Trophoblast cell (in vitro differentiated cells and primary cell): ENCODE measurements around the gene GAPDH.
"Not testable (repeated sequence)": the region's sequence is repeated elsewhere in the genome, so short reads cannot be mapped to it uniquely, and the experiment has no call there.

Source experiments
- DNase-seq, 2 donors: peaks; one replicate each; pipeline ENCODE4 v3.0.0-alpha.2; 2016
- H2AFZ ChIP-seq: 2 replicates; pipeline ENCODE4 v1.6.1; 2013; ENCODE audit warnings: low read length, moderate library complexity, mild to moderate bottlenecking; ENCODE audit not compliant: insufficient read depth, poor library complexity
- H2AK5ac ChIP-seq: 2 replicates; pipeline ENCODE4 v1.6.1; 2013; ENCODE audit warnings: mild to moderate bottlenecking, low read length
- H2BK120ac ChIP-seq: 2 replicates; pipeline ENCODE4 v1.6.1; 2013; ENCODE audit warnings: low read length, mild to moderate bottlenecking, moderate library complexity; ENCODE audit not compliant: insufficient read depth, poor library complexity
- H2BK12ac ChIP-seq: 2 replicates; pipeline ENCODE4 v1.6.1; 2013; ENCODE audit warnings: mild to moderate bottlenecking, low read length, moderate library complexity
- H2BK5ac ChIP-seq: 2 replicates; pipeline ENCODE4 v1.6.1; 2013; ENCODE audit warnings: low read length, low read depth, moderate library complexity, mild to moderate bottlenecking; ENCODE audit not compliant: poor library complexity
- H3K14ac ChIP-seq: 2 replicates; pipeline ENCODE4 v1.6.1; 2013; ENCODE audit warnings: mild to moderate bottlenecking, low read length
- H3K18ac ChIP-seq: 2 replicates; pipeline ENCODE4 v1.6.1; 2013; ENCODE audit warnings: mild to moderate bottlenecking, low read length
- H3K23ac ChIP-seq: 2 replicates; pipeline ENCODE4 v1.6.1; 2013; ENCODE audit warnings: low read length
- H3K27ac ChIP-seq: 2 replicates; pipeline ENCODE4 v1.5.1; 2013; ENCODE audit warnings: low read depth, mild to moderate bottlenecking, inconsistent platforms, low read length, moderate library complexity
- H3K27me3 ChIP-seq: 2 replicates; pipeline ENCODE4 v1.6.1; 2013; ENCODE audit warnings: inconsistent platforms, mild to moderate bottlenecking, low read length, moderate library complexity; ENCODE audit not compliant: insufficient read depth
- H3K36me3 ChIP-seq, 2 experiments: 1 replicate in 1 of 2; 2 replicates in 1 of 2; pipeline ENCODE4 v1.6.1; 2013; ENCODE audit warnings: low read length in 2 of 2, mild to moderate bottlenecking in 2 of 2, moderate library complexity in 1 of 2; ENCODE audit not compliant: insufficient read depth in 2 of 2, control insufficient read depth in 1 of 2
- H3K4ac ChIP-seq: 2 replicates; pipeline ENCODE4 v1.6.1; 2013; ENCODE audit warnings: low read depth, mild to moderate bottlenecking, low read length, moderate library complexity
- H3K4me1 ChIP-seq, 2 experiments: 1 replicate in 1 of 2; 2 replicates in 1 of 2; pipeline ENCODE4 v1.6.1; 2013; ENCODE audit warnings: low read length in 2 of 2, mild to moderate bottlenecking in 2 of 2, moderate library complexity in 1 of 2; ENCODE audit not compliant: insufficient read depth in 2 of 2, control insufficient read depth in 1 of 2
- H3K4me2 ChIP-seq: 2 replicates; pipeline ENCODE4 v1.6.1; 2013; ENCODE audit warnings: inconsistent platforms, mild to moderate bottlenecking, low read length, moderate library complexity
- H3K4me3 ChIP-seq: 2 replicates; pipeline ENCODE4 v1.5.1; 2013; ENCODE audit warnings: mild to moderate bottlenecking, low read depth, low read length, inconsistent platforms
- H3K79me1 ChIP-seq: one replicate; pipeline ENCODE4 v1.6.1; 2013; ENCODE audit warnings: low read length
- H3K79me2 ChIP-seq: 2 replicates; pipeline ENCODE4 v1.6.1; 2013; ENCODE audit warnings: low read length, mild to moderate bottlenecking; ENCODE audit not compliant: control insufficient read depth, insufficient read depth, poor library complexity
- H3K9ac ChIP-seq: 2 replicates; pipeline ENCODE4 v1.6.1; 2013; ENCODE audit warnings: mild to moderate bottlenecking, low read length
- H3K9me3 ChIP-seq: 2 replicates; pipeline ENCODE4 v1.6.1; 2013; ENCODE audit warnings: low read depth, mild to moderate bottlenecking, control low read depth, inconsistent platforms, low read length; ENCODE audit not compliant: insufficient read depth
- H4K12ac ChIP-seq: 2 replicates; pipeline ENCODE4 v1.6.1; 2013; ENCODE audit warnings: low read depth, mild to moderate bottlenecking, low read length, moderate library complexity
- H4K8ac ChIP-seq: 2 replicates; pipeline ENCODE4 v1.6.1; 2013; ENCODE audit warnings: low read depth, mild to moderate bottlenecking, low read length, moderate library complexity
- H4K91ac ChIP-seq: one replicate; pipeline ENCODE4 v1.6.1; 2013; ENCODE audit warnings: low read depth, mild to moderate bottlenecking, low read length, moderate library complexity
- WGBS: extraction: QIAGEN DNeasy Blood & Tissue Kit; methylation state at CpG from one replicate; pipeline ENCODE4 v1.1.7; 2013; ENCODE audit warnings: missing lambda C conversion rate; ENCODE audit not compliant: insufficient read length, insufficient coverage; ENCODE audit errors: extremely low coverage; 5-methylcytosine and 5-hydroxymethylcytosine counted together

Gene GAPDH

DNA sequence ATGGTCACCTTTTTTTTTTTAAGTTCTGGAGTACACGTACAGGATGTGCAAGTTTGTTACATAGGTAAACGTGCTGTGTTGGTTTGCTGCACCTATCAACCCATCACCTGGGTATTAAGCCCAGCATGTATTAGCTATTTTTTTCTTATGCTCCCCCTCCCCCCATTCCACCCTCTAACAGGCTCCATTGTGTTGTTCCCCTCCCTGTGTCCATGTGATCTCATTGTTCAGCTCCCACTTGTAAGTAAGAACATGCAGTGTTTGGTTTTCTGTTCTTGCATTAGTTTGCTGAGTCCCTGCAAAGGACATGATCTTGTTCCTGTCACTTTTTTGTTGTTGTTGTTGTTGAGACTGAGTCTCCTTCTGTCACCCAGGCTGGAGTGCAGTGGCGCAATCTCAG lies 37.0 kb upstream of the GAPDH start:
- not testable (repeated sequence) for H2AK5ac ChIP-seq, H3K4me1 ChIP-seq, H4K8ac ChIP-seq, H4K91ac ChIP-seq, H3K4me3 ChIP-seq, H3K4ac ChIP-seq, H2BK12ac ChIP-seq, H2BK120ac ChIP-seq, H3K27me3 ChIP-seq, H3K14ac ChIP-seq, H3K18ac ChIP-seq, H2BK5ac ChIP-seq, H3K4me2 ChIP-seq, H3K9me3 ChIP-seq, H3K23ac ChIP-seq, H2AFZ ChIP-seq, H3K79me2 ChIP-seq, H4K12ac ChIP-seq, DNase-seq, H3K9ac ChIP-seq, H3K27ac ChIP-seq, H3K79me1 ChIP-seq
- no CpG with 5 or more reads among the region's 3 CpGs for WGBS
- H3K36me3 ChIP-seq, result peaks cover 17 to 22% of the 10 kb centered on the region in 2 experiments

DNA sequence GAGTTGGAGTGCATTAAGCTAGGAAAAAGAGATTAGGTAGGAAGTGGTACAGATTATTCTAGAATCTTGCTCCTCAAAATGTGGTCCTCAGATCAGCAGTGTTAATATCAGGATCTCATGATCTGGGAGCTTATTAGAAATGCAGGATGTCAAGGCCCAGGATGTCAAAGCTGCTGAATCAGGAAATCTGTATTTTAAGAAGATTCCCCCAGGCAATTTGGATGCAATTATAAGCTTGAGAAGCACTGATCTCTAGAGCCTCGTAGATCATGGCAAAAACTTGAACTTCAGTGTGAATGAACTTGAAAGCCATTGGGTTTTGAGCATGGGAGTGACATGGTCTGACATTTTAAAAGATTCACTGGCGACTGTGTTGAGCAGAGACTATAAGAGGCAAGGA lies 33.9 kb upstream of the GAPDH start:
- H3K4me1 ChIP-seq, result no peaks in the 10 kb centered on the region
- H3K36me3 ChIP-seq, result peaks cover 22 to 27% of the 10 kb centered on the region in 2 experiments
- no peak overlapping the region for H4K12ac ChIP-seq
- no peaks in the 10 kb centered on the region for H3K79me2 ChIP-seq
- no peak for DNase-seq
- no peak overlapping the region for H4K91ac ChIP-seq
- H3K79me1 ChIP-seq, result no peaks in the 10 kb centered on the region
- no peak overlapping the region for H2BK5ac ChIP-seq
- H4K8ac ChIP-seq, result no peak overlapping the region
- no peak overlapping the region for H2AFZ ChIP-seq
- H3K27ac ChIP-seq, result no peak overlapping the region
- H3K14ac ChIP-seq, result no peak overlapping the region
- H3K27me3 ChIP-seq, result no peaks in the 10 kb centered on the region
- H2AK5ac ChIP-seq, result no peak overlapping the region
- H3K18ac ChIP-seq, result no peak overlapping the region
- WGBS, result no CpG with 5 or more reads among the region's 2 CpGs
- no peak overlapping the region for H2BK12ac ChIP-seq
- no peak overlapping the region for H3K4me2 ChIP-seq
- no peak overlapping the region for H3K4ac ChIP-seq
- H3K4me3 ChIP-seq, result no peak overlapping the region
- no peak overlapping the region for H3K23ac ChIP-seq
- peaks cover 2% of the 10 kb centered on the region for H3K9me3 ChIP-seq
- H2BK120ac ChIP-seq, result no peak overlapping the region
- no peak overlapping the region for H3K9ac ChIP-seq

DNA sequence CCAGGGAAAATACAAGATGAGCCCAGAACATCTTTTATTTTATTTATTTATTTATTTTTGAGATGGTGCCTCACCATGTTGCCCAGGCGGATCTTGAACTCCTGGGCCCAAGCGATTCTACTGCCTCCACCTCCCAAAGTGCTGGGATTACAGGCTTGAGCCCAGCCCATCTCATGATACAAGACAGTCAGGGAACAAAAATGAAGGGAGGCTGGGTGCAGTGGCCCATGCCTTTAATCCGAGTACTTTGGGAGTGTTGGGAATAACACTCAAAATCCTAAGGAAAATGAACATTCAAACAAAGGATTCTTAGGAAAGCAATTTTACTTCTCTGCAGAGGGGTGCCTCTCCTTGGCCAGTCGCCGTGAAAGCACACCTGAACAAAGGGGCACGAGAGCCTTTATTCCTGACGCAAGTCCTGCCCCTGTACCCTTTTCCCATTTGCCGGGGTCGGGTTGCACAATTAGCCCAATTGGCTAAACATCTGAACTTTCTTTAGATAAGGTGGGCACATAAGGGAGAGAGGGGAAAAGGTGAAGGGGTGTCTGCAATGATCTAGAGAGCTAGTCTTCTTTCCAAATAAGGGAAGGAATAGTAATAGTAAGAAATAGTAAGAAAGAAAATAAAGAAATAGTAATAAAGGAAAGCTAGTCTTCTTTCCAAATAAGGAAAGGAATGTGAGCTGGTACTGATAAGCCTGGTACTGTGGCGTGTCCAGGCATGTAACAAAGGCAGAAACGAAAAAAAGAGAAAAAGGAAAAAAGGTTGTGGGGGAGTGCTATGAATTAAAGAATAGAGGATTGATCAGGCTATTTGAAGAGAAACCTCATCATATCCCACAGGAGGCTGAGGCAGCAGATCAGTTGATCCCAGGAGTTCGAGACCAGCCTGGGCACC lies 27.0 kb upstream of the GAPDH start:
- Histone ChIP-seq H4K8ac (peak overlapping the region; percentile 87), H3K79me2 (peaks cover 1% of the 10 kb centered on the region), H2BK12ac (peak overlapping the region; percentile 96), H4K12ac (peak overlapping the region; percentile 91), H3K14ac (peak overlapping the region; percentile 87), H3K4me1 (peaks cover 4 to 7% of the 10 kb centered on the region in 2 experiments), H3K36me3 (peaks cover 21 to 23% of the 10 kb centered on the region in 2 experiments), H3K4ac (peak overlapping the region; percentile 75), H3K27me3 (no peaks in the 10 kb centered on the region), H3K9me3 (no peaks in the 10 kb centered on the region), H3K4me3 (no peak overlapping the region), H2AFZ (peak overlapping the region; percentile 39), H3K23ac (no peak overlapping the region), H2BK5ac (peak overlapping the region; percentile 94), H3K9ac (no peak overlapping the region), H2BK120ac (peak overlapping the region; percentile 93), H4K91ac (peak overlapping the region; percentile 88), H3K79me1 (peaks cover 10% of the 10 kb centered on the region), H2AK5ac (peak overlapping the region; percentile 99), H3K18ac (peak overlapping the region; percentile 98), H3K27ac (peak overlapping the region; percentile 60), H3K4me2 (peak overlapping the region; percentile 35)
- no peak for DNase-seq
- no CpG with 5 or more reads among the region's 12 CpGs for WGBS

DNA sequence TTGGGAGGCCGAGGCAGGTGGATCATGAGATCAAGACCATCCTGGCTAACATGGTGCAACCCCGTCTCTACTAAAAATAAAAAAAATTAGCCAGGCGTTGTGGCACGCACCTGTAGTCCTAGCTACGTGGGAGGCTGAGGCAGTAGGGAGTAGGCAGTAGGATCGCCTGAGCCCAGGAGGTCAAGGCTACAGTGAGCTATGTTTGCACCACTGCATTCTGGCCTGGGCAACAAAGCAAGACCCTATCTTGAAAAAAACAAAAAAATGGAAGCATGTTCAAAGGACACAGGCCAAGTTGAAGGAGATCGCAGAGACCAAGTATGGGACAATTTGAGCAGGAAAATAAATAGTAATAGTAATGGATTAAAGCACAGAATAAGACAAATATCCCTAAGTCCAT lies 26.2 kb upstream of the GAPDH start:
- peaks cover 23 to 26% of the 10 kb centered on the region in 2 experiments for H3K36me3 ChIP-seq
- peak overlapping the region; percentile 81 for H4K91ac ChIP-seq
- WGBS, result no CpG with 5 or more reads among the region's 7 CpGs
- H3K4ac ChIP-seq, result peak overlapping the region; percentile 19
- no peak overlapping the region for H2AFZ ChIP-seq
- H3K27me3 ChIP-seq, result no peaks in the 10 kb centered on the region
- H3K4me3 ChIP-seq, result no peak overlapping the region
- DNase-seq, result no peak
- no peak overlapping the region for H3K27ac ChIP-seq
- H2BK12ac ChIP-seq, result peak overlapping the region; percentile 59
- peak overlapping the region; percentile 42 for H4K8ac ChIP-seq
- H2BK5ac ChIP-seq, result peak overlapping the region; percentile 88
- no peak overlapping the region for H4K12ac ChIP-seq
- H3K79me1 ChIP-seq, result peaks cover 10% of the 10 kb centered on the region
- peak overlapping the region; percentile 57 for H3K18ac ChIP-seq
- peaks cover 1% of the 10 kb centered on the region for H3K79me2 ChIP-seq
- peak overlapping the region; percentile 93 for H2BK120ac ChIP-seq
- H3K14ac ChIP-seq, result peak overlapping the region; percentile 32
- H3K4me2 ChIP-seq, result no peak overlapping the region
- H3K9ac ChIP-seq, result no peak overlapping the region
- H3K23ac ChIP-seq, result no peak overlapping the region
- peak overlapping the region; percentile 49 for H2AK5ac ChIP-seq
- no peaks in the 10 kb centered on the region for H3K9me3 ChIP-seq
- peaks cover 4 to 7% of the 10 kb centered on the region in 2 experiments for H3K4me1 ChIP-seq
